Liver (tissue), 3 donors: ENCODE data around the gene KMT5B.

Source experiments
- CTCF ChIP-seq: fragments of 150-350 bp; IDR thresholded peaks from 2 replicates; pipeline ENCODE4 v1.5.1; 2017; ENCODE audit warnings: improper control_type of control experiment, low read depth, low read length; ENCODE audit not compliant: missing input control
- EGR1 ChIP-seq, 2 donors: IDR thresholded peaks; 2 replicates each; pipeline ENCODE4 v1.6.1; 2016 to 2018; ENCODE audit warnings: antibody characterized with exemption in 2 of 2, low read depth in 2 of 2
- GABPA ChIP-seq, 2 donors: IDR thresholded peaks in 1 of 2; conservative IDR thresholded peaks in 1 of 2; 2 replicates each; pipeline ENCODE4 v1.6.1; 2016; ENCODE audit warnings: antibody characterized with exemption in 2 of 2, mild to moderate bottlenecking in 1 of 2, moderate library complexity in 1 of 2
- JUND ChIP-seq, 2 donors: IDR thresholded peaks; 2 replicates each; pipeline ENCODE4 v1.6.1; 2016; ENCODE audit warnings: antibody characterized with exemption in 2 of 2
- RAD21 ChIP-seq, 2 donors: IDR thresholded peaks; 2 replicates each; pipeline ENCODE4 v1.6.1; 2016; ENCODE audit warnings: antibody characterized with exemption in 2 of 2, mild to moderate bottlenecking in 2 of 2
- SP1 ChIP-seq: IDR thresholded peaks from 2 replicates; pipeline ENCODE4 v1.6.1; 2018; ENCODE audit warnings: antibody characterized with exemption, mild to moderate bottlenecking
- TAF1 ChIP-seq: conservative IDR thresholded peaks from 2 replicates; pipeline ENCODE4 v1.6.1; 2016; ENCODE audit warnings: antibody characterized with exemption, mild to moderate bottlenecking
- donor health status: healthy.
- donor health status: healthy.

- no peak for TF ChIP-seq CTCF
- no peak for TF ChIP-seq RAD21 (IDR thresholded peaks at IDR 0.05)
- TF ChIP-seq GABPA (IDR thresholded peaks at IDR 0.05 in 1 of 2, conservative IDR thresholded peaks at IDR 0.05 in 1 of 2): no peak
- TF ChIP-seq TAF1: no peak
- no peak for TF ChIP-seq SP1
- TF ChIP-seq EGR1 (IDR thresholded peaks at IDR 0.05; ENCODE audit: low read depth in 2 of 2): no peak
- TF ChIP-seq JUND (IDR thresholded peaks at IDR 0.05): no peak
These were observed 47.5 kb downstream of the KMT5B start for GRCh38 chr11:68165601-68166000.
